ENCODE data around the gene DMD. TPM values are rescaled to one million over a fixed set of nuclear protein-coding genes. Genes with fewer than 3 reads are reported as not detected.

Gene DMD
- total and polyA plus RNA-seq, 2 experiments from 2014 or later = 73.5 to 90.7 TPM

DNA sequence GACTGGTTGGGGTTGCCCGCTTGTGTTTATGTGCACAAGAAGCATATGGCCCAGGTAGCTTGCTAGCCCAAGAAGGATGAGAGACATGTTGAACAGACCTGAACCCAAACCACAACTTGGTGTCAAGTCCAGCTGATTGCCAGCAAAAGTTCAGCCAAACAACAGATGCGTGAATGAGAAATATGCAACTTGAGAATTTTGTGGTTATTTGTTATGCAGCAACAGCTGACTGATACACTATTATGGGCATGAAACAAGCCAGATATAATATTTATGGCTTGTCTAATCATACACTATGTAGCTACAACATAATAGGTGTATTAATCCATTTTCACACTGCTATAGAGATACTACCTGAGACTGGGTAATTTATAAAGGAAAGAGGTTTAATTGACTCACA lies 2073.2 kb downstream of the DMD start:
- no peaks in the 10 kb centered on the region for H3K36me3 ChIP-seq
- no peak for DNase-seq (ENCODE audit: low read depth in 1 of 2, low spot score in 1 of 2)
- TF ChIP-seq, protein P1, sequence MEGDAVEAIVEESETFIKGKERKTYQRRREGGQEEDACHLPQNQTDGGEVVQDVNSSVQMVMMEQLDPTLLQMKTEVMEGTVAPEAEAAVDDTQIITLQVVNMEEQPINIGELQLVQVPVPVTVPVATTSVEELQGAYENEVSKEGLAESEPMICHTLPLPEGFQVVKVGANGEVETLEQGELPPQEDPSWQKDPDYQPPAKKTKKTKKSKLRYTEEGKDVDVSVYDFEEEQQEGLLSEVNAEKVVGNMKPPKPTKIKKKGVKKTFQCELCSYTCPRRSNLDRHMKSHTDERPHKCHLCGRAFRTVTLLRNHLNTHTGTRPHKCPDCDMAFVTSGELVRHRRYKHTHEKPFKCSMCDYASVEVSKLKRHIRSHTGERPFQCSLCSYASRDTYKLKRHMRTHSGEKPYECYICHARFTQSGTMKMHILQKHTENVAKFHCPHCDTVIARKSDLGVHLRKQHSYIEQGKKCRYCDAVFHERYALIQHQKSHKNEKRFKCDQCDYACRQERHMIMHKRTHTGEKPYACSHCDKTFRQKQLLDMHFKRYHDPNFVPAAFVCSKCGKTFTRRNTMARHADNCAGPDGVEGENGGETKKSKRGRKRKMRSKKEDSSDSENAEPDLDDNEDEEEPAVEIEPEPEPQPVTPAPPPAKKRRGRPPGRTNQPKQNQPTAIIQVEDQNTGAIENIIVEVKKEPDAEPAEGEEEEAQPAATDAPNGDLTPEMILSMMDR (IDR thresholded peaks at IDR 0.05; ENCODE audit: low read depth, low read length) = no peak
- no peaks in the 10 kb centered on the region for H3K9me3 ChIP-seq (ENCODE audit: low read depth)
- H3K27me3 ChIP-seq = no peaks in the 10 kb centered on the region
- no peak overlapping the region for H3K27ac ChIP-seq
- H3K4me1 ChIP-seq (ENCODE audit: low read depth) = no peaks in the 10 kb centered on the region
- H3K4me3 ChIP-seq = no peak overlapping the region

DNA sequence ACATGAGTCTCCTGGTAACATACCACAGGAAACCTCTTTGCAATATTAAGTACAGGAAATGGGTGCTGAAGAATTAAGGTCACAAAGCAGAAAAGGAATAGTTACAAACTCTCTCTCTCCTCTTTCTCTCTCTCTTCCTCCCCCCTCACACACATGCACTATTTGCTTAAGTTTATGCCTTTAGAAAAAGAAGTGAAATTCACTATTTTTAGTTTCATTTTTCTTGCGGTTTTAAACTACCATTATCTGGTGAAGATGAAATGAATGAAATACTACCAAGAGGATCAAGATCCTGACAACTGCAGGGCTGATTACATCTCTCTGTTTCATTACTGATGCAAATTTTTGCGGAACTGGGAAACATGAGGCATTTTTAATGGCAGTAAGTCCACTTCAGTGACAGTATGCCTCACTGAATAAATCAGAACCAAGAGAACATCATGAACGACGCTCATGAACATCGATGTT lies 2075.2 kb downstream of the DMD start:
- TF ChIP-seq, protein P1 (IDR thresholded peaks at IDR 0.05; ENCODE audit: low read depth, low read length) = no peak
- H3K4me1 ChIP-seq (ENCODE audit: low read depth) = no peaks in the 10 kb centered on the region
- no peak overlapping the region for H3K27ac ChIP-seq
- no peaks in the 10 kb centered on the region for H3K9me3 ChIP-seq (ENCODE audit: low read depth)
- DNase-seq (ENCODE audit: low read depth in 1 of 2, low spot score in 1 of 2) = no peak
- no peaks in the 10 kb centered on the region for H3K27me3 ChIP-seq
- H3K4me3 ChIP-seq = no peak overlapping the region
- no peaks in the 10 kb centered on the region for H3K36me3 ChIP-seq

DNA sequence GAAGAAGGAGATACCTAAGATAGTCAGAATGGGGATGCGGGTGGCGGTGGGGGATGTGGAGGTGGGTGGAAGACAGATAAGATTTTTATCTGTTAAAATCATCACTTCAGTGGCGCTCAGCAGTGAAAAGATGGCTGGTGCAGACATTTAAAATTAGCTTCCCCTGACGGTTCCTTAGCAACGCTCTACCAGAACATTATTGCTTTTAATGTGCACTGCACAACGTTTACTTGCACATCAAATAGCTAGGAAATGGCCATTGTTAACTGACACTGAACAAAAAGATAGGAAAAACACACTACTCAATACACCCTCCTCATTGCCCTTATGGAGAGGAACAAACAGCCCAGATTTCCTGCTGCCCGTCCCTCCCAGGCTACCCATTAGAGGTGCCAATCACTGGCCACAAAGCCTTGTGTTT lies 2078.5 kb downstream of the DMD start:
- Histone ChIP-seq H3K27ac (no peak overlapping the region), H3K36me3 (no peaks in the 10 kb centered on the region), H3K27me3 (no peaks in the 10 kb centered on the region), H3K9me3 (ENCODE audit: low read depth) (no peaks in the 10 kb centered on the region), H3K4me3 (no peak overlapping the region), H3K4me1 (ENCODE audit: low read depth) (peaks cover 6% of the 10 kb centered on the region)
- DNase-seq (ENCODE audit: low read depth in 1 of 2, low spot score in 1 of 2) = no peak
- TF ChIP-seq, protein P1 (IDR thresholded peaks at IDR 0.05; ENCODE audit: low read depth, low read length) = no peak

DNA sequence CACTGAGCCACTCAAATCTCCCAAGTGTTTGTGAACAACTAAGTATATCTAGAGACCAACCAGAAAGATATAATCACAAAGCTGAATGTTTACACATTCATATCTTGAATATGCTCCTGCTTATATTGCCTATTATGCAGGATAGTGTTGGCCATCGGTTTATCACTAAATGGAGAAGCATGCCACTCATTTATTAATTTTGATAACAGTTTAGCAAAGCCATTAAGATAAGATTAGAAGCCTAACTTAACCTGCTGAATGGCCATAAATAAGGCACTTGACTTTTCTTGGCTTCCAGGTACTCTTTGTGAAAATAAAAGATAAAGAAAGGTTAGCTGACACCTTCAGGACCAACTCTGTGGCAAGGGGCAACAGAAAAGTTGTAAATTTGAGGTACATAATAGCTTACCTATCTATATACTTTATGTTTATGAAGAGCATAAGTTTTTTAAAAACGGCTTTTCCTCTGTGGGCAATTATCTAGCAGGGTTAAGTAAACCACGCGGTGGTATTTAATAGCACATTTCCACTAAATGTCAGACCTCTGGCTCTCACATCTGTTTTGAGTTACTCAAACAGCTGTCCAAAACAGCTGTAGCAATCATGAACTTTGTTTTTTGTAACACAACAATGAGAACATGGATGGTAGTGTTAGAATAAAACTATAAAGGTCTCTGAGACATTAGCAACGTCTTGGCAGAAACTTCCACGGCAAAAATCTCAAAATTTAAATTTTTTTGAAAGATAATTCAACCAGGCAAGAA lies 2080.7 kb downstream of the DMD start:
- DNase-seq (ENCODE audit: low read depth in 1 of 2, low spot score in 1 of 2) = peak in 1 of 2 donors; percentile 26
- TF ChIP-seq, protein P1 (IDR thresholded peaks at IDR 0.05; ENCODE audit: low read depth, low read length) = no peak
- H3K27me3 ChIP-seq = no peaks in the 10 kb centered on the region
- H3K36me3 ChIP-seq = no peaks in the 10 kb centered on the region
- H3K9me3 ChIP-seq (ENCODE audit: low read depth) = no peaks in the 10 kb centered on the region
- H3K4me1 ChIP-seq (ENCODE audit: low read depth) = peaks cover 6% of the 10 kb centered on the region
- no peak overlapping the region for H3K27ac ChIP-seq
- H3K4me3 ChIP-seq = no peak overlapping the region

DNA sequence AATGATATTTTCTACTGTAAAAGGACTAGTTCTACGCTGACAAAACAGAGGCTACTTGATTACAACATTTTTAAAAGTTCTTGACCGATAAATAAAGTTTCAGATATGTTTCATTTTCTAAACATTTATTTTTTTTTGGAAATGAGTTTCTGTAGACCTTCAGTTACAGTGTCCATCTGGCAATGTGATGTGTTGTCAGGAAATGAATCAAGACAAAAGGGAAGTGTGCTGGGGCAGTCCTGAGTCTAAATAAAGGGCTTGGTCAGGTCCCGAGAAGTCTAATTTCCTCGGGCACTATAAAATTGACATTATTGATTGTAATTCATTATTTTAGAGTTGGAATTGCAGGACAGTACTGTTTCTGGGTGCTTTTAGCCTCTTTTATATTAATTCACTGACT lies 2082.5 kb downstream of the DMD start:
- H3K27me3 ChIP-seq = no peaks in the 10 kb centered on the region
- H3K4me3 ChIP-seq = no peak overlapping the region
- no peak overlapping the region for H3K27ac ChIP-seq
- peaks cover 16% of the 10 kb centered on the region for H3K4me1 ChIP-seq (ENCODE audit: low read depth)
- TF ChIP-seq, protein P1 (IDR thresholded peaks at IDR 0.05; ENCODE audit: low read depth, low read length) = no peak
- no peaks in the 10 kb centered on the region for H3K9me3 ChIP-seq (ENCODE audit: low read depth)
- no peak for DNase-seq (ENCODE audit: low read depth in 1 of 2, low spot score in 1 of 2)
- H3K36me3 ChIP-seq = no peaks in the 10 kb centered on the region

Measured in cardiac muscle cell (in vitro differentiated cells and primary cell).